Smooth muscle cell (in vitro differentiated cells): ENCODE measurements around the gene UBQLN1. TPM values are rescaled to one million over a fixed set of nuclear protein-coding genes. Genes with fewer than 3 reads are reported as not detected.

Experiments
- DNase-seq: peaks from one replicate; lab custom pipeline; 2025; ENCODE audit not compliant: unreplicated experiment; lab: John Stamatoyannopoulos, UW
- H2AFZ ChIP-seq: fragments of 200-600 bp; sonication (generic); 2 replicates; pipeline ENCODE4 v1.6.0; 2016; ENCODE audit warnings: antibody characterized with exemption, low read depth, mild to moderate bottlenecking
- H3F3A ChIP-seq: fragments of 200-600 bp; sonication (generic); 2 replicates; pipeline ENCODE4 v1.6.0; 2017; ENCODE audit warnings: antibody characterized with exemption, low read depth
- H3K27ac ChIP-seq: fragments of 200-600 bp; sonication (generic); 2 replicates; pipeline ENCODE4 v1.5.1; 2016; ENCODE audit warnings: low read depth, mild to moderate bottlenecking
- H3K27me3 ChIP-seq: fragments of 200-600 bp; sonication (generic); 2 replicates; pipeline ENCODE4 v1.6.1; 2016; ENCODE audit warnings: low read depth, mild to moderate bottlenecking
- H3K36me3 ChIP-seq: fragments of 200-600 bp; sonication (generic); 2 replicates; pipeline ENCODE4 v1.5.1; 2016; ENCODE audit warnings: low read depth
- H3K4me1 ChIP-seq: fragments of 200-600 bp; sonication (generic); 2 replicates; pipeline ENCODE4 v1.5.1; 2016; ENCODE audit warnings: low read depth
- H3K4me2 ChIP-seq: fragments of 200-600 bp; sonication (generic); 2 replicates; pipeline ENCODE4 v1.6.0; 2016; ENCODE audit warnings: mild to moderate bottlenecking
- H3K4me3 ChIP-seq: fragments of 200-600 bp; sonication (generic); 2 replicates; pipeline ENCODE4 v1.5.1; 2016; ENCODE audit warnings: mild to moderate bottlenecking
- H3K79me2 ChIP-seq: fragments of 200-600 bp; sonication (generic); 2 replicates; pipeline ENCODE4 v1.6.0; 2016; ENCODE audit warnings: low read depth, mild to moderate bottlenecking
- H3K9ac ChIP-seq: fragments of 200-600 bp; sonication (generic); 2 replicates; pipeline ENCODE4 v1.6.0; 2016; ENCODE audit warnings: low read depth
- H3K9me3 ChIP-seq: fragments of 200-600 bp; sonication (generic); replicated peaks from 2 replicates; pipeline ENCODE4 v1.5.1; 2016; ENCODE audit warnings: low read depth
- H4K20me1 ChIP-seq: fragments of 200-600 bp; sonication (generic); 2 replicates; pipeline ENCODE4 v1.6.0; 2016; ENCODE audit warnings: low read depth
- WGBS: methylation state at CpG from one replicate; pipeline ENCODE4 v1.1.7; 2016; ENCODE audit warnings: low lambda C conversion rate; 5-methylcytosine and 5-hydroxymethylcytosine counted together
- polyA plus RNA-seq: library from polyadenylated mRNA; unstranded; fragments of >200 nt; fragmentation: Nextera tagmentation; extraction: Ambion mirVana; gene quantifications from 2 replicates; pipeline ENCODE4 v1.2.1, GENCODE V29; 2016
- total RNA-seq: library from RNA; depleted of rRNA; stranded (reverse); fragments of >200 nt; gene quantifications from 2 replicates; pipeline ENCODE4 v1.2.3, GENCODE V29; 2014
- TF ChIP-seq, protein P1 (sequence below): fragments of 200-600 bp; sonication (generic); IDR thresholded peaks from 2 replicates; pipeline ENCODE4 v1.5.1; 2017; ENCODE audit warnings: borderline replicate concordance, mild to moderate bottlenecking, antibody characterized with exemption; ENCODE audit not compliant: insufficient read depth, poor library complexity, severe bottlenecking

UBQLN1 gene
- total and polyA plus RNA-seq, 2 experiments from 2014 or later = 36.2 to 116 TPM

DNA sequence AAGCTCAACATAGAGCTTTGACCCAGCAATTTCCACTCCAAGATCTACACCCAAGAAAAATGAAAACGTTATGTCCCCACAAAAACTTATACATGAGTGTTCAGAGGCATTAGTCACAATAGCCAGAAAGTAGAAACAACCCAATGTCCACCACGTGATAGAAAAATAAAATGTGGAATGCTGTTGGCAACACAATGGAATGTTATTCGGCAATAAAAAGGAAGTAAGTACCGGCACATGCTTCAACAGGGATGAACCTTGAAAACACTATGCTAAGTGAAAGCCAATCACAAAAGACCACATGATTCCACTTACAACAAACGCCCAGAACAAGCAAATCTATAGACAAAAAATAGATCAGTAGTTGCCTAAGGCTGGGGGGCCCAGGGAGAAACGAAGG is 6.0 kb downstream of the UBQLN1 start:
- Histone ChIP-seq H2AFZ (no peak overlapping the region), H3F3A (no peaks in the 10 kb centered on the region), H4K20me1 (peaks cover 100% of the 10 kb centered on the region), H3K9me3 (no peaks in the 10 kb centered on the region), H3K4me1 (peaks cover 14% of the 10 kb centered on the region), H3K27ac (no peak overlapping the region), H3K4me2 (no peak overlapping the region), H3K79me2 (peaks cover 100% of the 10 kb centered on the region), H3K27me3 (no peaks in the 10 kb centered on the region), H3K4me3 (no peak overlapping the region), H3K36me3 (no peaks in the 10 kb centered on the region), H3K9ac (no peak overlapping the region)
- TF ChIP-seq, protein P1, sequence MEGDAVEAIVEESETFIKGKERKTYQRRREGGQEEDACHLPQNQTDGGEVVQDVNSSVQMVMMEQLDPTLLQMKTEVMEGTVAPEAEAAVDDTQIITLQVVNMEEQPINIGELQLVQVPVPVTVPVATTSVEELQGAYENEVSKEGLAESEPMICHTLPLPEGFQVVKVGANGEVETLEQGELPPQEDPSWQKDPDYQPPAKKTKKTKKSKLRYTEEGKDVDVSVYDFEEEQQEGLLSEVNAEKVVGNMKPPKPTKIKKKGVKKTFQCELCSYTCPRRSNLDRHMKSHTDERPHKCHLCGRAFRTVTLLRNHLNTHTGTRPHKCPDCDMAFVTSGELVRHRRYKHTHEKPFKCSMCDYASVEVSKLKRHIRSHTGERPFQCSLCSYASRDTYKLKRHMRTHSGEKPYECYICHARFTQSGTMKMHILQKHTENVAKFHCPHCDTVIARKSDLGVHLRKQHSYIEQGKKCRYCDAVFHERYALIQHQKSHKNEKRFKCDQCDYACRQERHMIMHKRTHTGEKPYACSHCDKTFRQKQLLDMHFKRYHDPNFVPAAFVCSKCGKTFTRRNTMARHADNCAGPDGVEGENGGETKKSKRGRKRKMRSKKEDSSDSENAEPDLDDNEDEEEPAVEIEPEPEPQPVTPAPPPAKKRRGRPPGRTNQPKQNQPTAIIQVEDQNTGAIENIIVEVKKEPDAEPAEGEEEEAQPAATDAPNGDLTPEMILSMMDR = no peak
- DNase-seq = no peak
- 71% methylated on average over 6 of the region's 6 CpGs for WGBS

DNA sequence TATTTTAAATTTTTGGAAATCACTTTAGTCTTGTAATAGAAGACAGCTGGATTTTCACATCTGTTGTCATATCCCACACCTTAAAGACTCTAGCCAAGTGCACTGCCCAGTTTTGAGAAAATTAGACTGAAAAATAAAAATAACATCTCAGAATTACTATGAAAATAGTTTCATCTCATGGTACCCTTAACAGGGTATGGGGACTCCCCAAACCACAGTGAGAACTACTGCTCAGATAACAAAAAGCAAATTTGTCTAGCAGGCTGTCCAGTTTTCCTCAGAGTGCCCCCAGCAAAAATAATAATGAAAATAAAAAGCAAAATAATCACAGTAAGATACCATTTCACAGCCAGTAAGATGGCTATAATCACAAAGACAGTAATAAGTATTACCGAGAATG is 6.5 kb downstream of the UBQLN1 start:
- Histone ChIP-seq H3K4me2 (no peak overlapping the region), H2AFZ (no peak overlapping the region), H3K27ac (no peak overlapping the region), H3K4me3 (no peak overlapping the region), H4K20me1 (peaks cover 100% of the 10 kb centered on the region), H3K4me1 (peaks cover 13% of the 10 kb centered on the region), H3K27me3 (no peaks in the 10 kb centered on the region), H3K79me2 (peaks cover 100% of the 10 kb centered on the region), H3K36me3 (no peaks in the 10 kb centered on the region), H3K9me3 (no peaks in the 10 kb centered on the region), H3F3A (no peaks in the 10 kb centered on the region), H3K9ac (no peak overlapping the region)
- DNase-seq = no peak
- TF ChIP-seq, protein P1 = no peak
- 94% methylated on average over 1 of the region's 1 CpG for WGBS

DNA sequence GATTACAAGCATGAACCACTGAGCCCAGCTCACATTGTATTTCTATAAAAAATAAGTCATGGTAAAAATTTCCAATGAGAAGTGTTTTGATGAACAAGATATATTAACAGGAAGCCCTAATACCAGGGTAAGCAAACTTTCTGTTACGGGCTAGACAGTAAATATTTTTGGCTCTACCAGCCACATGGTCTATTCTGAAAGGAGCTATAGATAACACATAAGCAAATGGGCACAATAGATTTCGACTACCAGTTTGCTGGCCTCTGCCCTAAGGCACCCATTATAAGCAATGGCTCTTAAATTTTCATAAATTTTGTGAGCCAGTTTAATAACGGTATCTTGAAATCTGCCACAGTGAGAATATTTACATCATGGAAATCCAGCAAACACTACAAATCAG is 8.1 kb downstream of the UBQLN1 start:
- Histone ChIP-seq H4K20me1 (peaks cover 100% of the 10 kb centered on the region), H3K36me3 (no peaks in the 10 kb centered on the region), H3K4me2 (no peak overlapping the region), H3K27me3 (no peaks in the 10 kb centered on the region), H3F3A (no peaks in the 10 kb centered on the region), H3K4me1 (peaks cover 6% of the 10 kb centered on the region), H3K4me3 (no peak overlapping the region), H2AFZ (no peak overlapping the region), H3K9me3 (no peaks in the 10 kb centered on the region), H3K9ac (no peak overlapping the region), H3K79me2 (peaks cover 100% of the 10 kb centered on the region), H3K27ac (no peak overlapping the region)
- TF ChIP-seq, protein P1 = no peak
- 96% methylated on average over 3 of the region's 3 CpGs for WGBS
- DNase-seq = no peak

DNA sequence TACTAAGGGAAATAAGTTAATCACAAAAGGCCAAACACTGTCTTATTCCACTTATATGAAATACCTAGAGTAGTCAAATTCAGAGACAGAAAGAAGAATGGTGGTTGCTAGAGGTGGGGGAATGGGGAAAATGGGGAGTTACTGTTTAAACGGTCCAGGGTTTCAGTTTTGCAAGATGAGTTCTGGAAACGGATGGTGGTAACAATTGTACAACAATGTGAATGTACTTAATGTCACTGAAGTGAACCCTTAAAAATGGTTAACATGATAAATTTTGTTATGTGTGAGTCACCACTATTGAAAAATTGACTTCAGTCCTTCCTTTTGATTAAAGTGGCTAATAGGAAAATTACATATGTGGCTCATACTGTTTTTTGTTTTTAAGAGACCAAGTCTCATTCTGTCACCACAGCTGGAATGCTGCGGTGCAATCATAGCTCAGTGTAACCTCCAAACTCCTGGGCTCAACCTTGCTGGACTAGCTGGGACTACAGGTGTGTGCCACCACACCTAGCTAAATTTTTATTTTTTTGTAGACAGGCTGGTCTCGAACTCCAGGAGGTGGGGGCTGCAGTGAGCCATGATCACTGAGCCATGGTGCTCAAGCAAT is 8.7 kb downstream of the UBQLN1 start:
- H3K79me2 ChIP-seq = peaks cover 100% of the 10 kb centered on the region
- no peak overlapping the region for H3K4me2 ChIP-seq
- no peaks in the 10 kb centered on the region for H3K9me3 ChIP-seq
- H3K9ac ChIP-seq = no peak overlapping the region
- no peak overlapping the region for H2AFZ ChIP-seq
- no peaks in the 10 kb centered on the region for H3K27me3 ChIP-seq
- H3K36me3 ChIP-seq = no peaks in the 10 kb centered on the region
- peaks cover 6% of the 10 kb centered on the region for H3K4me1 ChIP-seq
- no peak for DNase-seq
- no peak overlapping the region for H3K27ac ChIP-seq
- TF ChIP-seq, protein P1 = no peak
- H3F3A ChIP-seq = no peaks in the 10 kb centered on the region
- peaks cover 100% of the 10 kb centered on the region for H4K20me1 ChIP-seq
- 97% methylated on average over 4 of the region's 4 CpGs for WGBS
- H3K4me3 ChIP-seq = no peak overlapping the region
